ENCODE measurements around the gene ZNF683.

ZNF683 gene

DNA sequence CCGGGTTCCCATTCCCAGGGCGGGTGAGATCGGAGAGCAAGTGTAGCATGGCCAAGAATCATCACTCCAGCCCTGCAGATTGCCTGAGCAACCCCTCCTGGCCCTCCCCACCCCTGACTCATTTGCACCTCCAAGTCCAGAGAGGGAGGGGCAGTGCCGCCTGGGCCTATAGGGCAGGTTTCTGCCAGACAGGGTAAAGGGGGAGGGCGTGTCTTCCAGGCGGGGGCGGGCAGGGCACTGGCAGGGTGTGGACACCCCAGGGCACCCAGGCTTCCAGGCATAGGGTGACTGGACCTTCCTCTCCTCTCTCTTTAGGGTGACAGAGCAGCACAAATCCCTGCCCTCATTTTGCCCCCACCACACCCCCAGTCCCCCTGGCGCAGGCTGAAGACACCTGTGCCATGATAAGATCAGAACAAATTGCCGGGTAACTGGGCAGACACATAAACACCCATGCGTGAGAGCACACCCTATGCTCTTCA, 15.4 kb downstream of the ZNF683 start:
- no peak for DNase-seq

DNA sequence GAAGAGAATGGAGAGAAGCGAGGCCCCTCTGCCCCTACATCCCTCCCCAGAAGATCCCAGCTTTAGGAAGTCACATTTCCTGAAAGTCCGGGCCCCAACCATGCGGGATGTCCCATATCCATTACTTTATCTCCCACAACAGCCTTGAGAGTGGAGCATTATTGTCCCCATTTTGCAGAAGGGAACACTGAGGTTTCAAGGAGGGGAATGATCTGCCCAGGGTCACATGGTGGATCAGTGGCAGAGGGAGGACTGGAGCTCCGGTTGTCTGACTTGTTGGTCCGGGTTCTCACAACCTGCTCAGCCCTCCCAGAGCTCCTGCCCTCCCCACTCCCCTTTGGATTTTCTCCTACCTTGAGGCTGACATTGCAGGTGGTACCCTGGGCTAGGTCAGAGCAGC, 16.4 kb downstream of the ZNF683 start:
- DNase-seq: no peak

DNA sequence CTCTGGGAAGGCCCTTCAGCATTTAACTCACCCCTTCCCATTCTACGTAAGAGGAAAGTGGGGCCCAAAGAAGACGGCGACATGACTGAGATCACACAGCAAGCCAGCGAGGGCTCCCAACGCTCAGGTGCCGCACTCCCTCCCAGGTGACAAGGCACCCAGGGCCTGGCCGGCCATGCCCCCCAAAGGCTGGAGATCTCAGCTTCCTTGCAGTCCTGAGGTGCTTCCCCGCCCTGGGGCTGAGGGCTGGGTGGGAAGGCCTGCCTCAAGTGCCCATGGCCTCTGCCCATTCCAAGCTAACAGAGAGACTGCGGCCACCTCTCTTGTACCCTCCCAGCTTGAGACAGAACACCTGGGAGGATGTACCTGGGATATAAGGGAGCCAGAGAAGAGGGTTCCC, 17.6 kb downstream of the ZNF683 start:
- DNase-seq: no peak

DNA sequence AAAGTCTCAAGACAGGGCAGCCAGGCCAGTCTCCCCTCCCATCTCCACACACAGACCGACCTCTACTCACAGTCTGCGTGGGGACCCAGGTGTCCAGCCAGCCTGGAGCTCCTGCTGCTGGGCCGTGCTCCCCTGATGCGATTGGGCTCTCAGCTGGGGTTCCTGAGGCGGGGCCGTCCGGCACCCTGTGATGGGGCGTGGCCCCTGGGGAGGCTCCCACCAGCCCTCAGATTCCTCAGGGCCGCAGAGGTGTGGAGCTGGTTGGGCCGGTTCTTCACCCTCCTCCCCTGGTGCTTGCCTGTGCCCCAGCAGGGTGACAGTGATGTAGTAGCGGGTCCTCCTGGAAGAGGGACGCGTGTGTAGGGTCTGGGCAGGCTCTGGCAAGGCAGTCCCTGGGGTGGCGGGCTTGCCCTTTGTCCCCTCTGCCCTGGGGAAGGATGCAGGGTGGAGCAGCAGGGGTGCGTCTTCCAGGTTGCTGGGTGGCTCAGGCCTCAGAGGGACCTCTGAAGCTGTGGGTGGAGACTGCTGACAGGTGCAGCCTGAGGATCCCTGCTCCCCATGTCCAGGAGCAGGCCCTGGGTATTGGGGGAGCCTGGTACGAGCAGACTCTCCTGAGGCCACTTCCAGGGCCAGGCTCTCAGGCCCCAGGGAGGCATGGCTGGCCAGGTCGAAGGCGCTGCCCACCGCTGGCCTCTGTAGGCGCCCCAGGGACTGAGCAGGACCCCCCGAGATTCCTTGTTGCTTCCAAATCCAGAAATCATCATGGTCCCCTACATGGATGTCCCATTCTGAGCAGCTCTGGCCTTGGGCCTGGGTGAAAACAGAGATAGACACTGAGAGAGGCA, 18.4 kb downstream of the ZNF683 start, which contains the start of gene CRYBG2:
TSS of gene CRYBG2 (minus strand) at position 155 of the 845 bp plus-strand sequence. CDS start 7,473 bp downstream, outside the sequence.
- no peak for DNase-seq

DNA sequence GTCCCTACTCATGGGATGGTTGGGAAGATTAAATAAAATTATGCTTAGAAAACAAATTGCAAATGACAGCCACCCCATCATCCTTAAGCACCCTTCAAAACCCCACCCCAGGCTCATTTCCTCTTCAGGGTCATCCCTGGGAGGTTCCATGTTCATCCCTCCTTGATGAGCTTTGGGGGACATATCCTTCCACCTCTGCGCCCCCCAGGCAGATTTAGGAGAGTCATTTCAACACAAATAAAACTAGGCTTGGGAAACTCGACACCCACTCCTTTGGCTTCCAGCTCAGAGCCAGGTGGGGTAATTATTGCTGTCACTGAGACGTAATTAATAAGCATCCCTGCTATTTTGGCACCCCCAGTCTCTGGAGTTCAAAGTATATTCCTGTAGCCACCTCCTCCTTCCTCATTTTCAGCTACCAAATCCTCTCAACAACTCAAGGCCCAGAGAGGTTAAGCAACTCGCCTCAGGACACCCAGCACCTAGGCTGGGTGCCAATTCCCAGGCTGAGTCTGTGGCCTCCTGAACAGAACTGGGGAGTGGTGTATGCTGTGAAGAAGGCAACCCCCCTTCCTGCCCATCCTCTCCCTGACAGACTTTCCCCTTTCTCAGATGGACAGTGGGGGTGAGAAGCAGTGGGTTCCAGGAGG, 19.2 kb downstream of the ZNF683 start:
- no peak for DNase-seq

DNA sequence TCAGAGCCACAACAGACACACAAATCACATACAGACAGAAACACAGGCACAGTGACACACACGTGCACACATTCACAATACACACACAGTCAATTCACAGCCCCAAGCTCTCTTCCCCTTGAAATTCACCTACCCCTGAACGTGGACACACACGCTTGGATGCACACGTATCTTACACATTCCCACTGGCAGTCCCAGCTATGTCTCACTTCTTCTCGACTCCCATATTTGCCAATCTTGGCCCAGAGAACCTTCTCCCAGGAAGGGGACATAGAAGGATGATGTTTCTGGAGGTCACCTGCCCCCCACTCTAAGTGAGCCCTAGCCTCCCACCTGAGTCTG, 20.2 kb downstream of the ZNF683 start:
- no peak for DNase-seq

DNA sequence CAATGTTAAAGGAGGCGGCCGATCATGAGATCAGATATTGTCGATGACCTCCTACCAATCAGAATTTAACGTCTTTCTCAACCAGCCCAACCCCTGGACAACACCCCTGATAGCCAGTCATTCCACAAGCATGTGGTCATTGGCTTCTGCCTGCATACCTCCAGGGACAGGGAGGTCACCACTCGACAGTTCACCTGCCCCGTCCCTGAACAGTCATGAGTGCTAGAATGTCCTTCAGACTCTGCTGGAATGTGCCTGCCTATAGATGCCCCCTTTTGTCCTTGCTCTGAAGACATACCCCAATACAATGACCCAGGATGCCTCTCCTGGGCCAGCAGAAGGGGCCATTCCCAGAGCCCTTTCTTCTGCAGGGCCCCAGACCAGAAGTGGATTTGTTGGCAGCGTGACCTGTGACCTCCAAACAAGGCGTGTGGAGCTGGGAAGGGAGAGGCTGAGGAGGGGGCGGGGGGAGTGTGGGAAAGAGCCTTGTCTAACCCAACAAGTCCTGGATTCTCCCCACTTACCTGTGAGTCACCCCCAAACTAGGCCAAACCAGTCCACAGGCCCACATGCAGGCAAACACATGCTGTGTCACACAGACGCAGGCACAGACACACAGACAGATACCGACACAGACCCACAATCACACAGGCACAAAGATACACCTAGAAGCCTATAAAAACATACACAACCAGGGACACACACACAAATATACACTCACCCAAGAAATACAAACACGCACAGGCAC, 20.8 kb downstream of the ZNF683 start:
- DNase-seq: no peak

DNA sequence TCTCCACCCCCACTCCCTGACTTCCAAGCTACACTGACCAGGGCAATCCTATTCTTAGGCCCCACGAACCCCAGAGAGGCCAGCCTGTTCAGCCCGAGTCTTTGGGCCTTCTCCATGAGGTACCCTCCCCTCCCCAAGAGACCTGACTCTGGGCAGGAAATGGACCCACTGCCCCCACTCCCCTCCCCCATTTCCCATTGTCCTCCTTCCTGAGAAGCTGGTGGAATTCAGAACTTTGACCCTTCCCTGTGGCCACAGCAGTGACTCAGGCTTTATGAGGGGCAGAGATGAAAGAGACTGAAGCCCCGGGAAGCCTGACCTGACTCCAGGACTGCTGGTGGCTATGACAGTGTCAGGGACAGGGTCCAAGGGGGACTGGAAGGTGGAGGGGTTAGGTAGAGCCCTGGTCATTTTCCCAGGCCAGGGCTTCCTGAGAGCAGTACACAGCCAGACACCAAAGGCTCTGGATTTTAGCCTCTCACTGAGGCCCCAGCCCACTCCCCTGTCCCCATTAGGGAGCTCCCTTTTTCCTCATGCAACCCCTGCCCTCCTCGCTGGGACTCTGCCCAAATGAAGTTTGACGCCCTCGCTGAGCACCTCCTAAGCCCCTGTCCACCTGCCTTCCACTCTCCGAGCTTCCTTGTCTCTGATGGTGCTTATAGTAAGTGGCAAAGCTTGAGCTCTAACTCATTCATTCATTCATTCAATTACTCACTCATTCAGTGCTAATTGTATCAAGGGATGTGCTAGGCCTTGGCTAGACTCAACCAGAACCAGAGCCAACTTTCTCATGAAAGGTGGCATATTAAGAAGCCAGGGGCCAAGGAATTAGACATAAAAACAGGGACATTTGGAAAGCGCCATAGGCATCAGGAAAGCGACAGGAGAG, 21.6 kb downstream of the ZNF683 start:
- no peak for DNase-seq

DNA sequence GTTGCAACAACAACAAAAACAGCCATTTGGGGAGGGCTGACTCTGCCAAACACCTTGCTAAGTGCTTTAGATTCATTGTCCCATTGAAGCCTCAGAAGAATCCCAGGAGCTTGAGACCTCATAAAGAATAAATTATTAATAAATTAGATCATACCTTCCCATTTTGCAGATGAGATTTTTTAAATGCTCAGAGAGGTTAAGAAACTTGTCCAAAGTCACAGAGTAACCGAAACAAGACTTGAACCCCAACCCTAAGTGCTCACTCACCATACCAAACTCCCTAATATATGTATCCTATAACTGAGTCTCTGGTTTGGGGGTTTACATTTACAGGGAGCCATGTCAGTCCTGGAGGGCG, 22.2 kb downstream of the ZNF683 start:
- no peak for DNase-seq

DNA sequence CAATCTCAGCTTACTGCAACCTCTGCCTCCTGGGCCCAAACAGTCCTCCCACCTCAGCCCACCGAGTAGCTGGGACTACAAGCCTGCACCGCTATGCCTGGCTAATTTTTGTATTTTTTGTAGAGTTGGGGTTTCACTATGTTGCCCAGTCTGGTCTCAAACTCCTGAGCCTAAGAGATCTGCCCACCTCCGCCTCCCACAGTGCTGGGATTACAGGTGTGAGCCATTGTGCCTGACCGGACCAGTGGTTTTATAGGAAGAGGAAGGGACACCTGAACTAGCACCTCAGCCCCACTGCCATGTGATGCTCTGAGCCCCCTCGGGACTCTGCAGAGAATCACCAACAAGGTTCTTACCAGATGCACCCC, 22.7 kb downstream of the ZNF683 start:
- no peak for DNase-seq

DNA sequence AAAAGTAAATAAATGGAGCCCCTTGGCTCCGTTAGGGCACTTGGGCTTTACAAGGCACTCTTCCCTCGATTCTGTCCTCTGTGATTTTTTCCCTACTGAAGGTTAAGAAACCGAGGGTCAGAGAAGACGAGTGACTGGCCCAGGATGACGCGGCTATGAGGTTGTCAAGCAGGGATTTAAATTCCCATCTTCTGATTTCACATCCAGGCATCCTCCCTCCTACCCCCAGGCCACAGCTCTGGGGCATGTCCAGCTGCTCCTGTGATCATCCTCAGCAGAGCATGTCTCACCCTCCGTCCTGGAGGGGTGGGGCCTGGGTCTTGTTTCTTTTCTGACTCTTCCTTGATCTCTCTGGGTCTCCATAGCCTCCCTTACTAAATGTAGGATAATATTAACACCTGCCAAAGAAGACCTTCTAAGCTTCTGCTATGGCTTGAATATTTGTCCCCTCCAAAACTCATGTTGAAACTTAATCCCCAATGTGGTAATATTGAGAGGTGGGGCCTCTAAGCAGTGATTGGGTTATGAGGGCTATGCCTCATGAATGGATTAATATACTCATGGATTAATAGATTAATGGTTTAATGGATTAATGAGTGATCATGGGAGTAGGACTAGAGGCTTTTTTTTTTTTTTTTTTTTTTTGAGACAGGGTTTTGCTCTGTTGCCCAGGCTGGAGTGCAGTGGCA, 23.2 kb downstream of the ZNF683 start:
- no peak for DNase-seq

DNA sequence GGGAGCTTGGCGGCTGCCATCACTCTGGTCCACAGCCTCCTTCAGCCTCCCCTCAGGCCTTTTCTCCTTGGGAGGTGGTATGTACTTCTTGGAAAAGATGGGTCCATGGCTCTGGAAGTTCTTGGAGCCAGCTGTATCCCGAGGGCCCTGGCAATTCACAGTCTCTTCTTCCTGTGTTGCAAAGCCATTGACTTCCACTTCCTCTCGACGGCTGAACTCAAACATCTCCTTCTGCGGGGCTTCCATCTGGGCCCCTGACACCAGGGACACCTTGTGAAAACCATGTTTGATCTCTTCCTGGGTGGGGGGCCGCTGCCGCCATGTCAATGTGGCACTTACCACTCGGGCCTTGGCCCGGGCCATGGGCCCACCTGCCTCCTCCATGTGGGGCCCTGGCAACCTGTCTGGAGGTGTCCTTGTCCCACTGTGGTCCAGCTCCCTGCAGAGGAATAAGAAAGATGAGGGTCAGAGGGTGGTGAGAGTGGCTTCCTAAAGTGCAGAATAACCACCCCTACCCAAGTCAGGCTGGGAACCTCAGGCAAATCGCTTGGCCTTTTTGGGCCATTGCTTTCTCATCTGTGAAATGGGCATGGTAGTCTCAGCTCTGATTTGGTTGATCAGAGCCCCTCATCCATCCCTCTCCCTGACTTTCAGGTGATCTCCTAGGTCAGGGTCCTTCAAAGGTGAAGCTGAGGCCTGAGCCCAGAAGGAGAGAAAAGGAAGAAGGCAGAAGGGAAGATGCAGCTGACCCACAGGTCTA, 26.1 kb downstream of the ZNF683 start:
- no peak for DNase-seq

DNA sequence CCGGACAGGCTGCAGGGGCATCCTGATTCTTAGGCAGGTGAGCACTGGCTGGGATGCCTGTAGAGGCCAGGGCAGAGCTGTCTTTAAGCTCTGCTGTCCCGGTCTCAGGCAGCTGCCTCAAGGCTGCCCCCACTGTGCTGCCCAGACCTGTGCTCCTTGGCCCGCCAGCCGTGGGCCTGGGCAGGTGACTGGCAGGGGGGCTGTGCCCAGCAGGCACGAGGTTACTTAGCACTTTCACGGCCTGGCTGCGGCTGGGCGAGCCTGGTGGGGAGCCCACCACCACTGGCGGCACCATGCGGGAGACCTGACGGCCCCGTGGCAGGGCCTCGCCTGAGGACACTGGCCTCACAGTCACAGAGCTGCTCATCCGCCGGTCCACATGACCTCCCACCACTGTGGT, 26.8 kb downstream of the ZNF683 start:
- no peak for DNase-seq

DNA sequence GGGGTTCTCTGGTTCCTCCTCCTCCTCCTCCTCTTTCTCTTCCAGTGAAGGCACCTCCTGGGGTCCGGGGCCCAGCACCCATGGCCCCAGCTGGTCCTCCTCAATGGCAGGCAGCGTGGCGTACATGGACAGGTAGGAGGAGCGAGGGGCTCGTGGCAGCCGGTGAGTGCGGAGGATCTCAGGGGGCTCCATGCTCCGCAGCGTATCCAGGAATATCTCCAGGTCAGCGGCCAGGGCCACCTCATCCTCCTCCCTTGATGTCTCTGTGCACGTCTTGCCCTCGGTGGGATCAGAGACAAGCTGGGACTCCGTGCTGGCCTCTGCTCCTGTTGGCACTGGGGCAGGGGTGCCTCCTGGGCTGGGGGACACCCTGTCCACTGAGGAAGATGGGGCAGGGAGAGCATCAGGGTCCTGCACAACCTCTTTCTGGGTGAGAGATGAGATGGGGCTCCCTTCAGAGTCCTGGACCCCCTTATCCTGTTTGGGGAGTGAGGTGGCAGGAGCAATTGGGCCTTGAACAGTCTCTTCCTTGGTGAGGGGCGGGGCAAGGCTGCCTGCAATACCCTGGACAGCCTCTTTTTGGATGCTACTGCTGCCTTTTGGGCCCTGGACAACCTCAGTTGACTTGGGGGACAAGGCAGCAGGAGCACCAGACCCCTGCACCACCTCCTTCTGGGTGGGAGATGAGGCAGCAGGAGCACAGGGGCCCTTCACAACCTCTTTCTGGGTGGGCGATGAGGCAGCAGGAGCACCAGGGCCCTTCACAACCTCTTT, 28.2 kb downstream of the ZNF683 start:
- DNase-seq: no peak

DNA sequence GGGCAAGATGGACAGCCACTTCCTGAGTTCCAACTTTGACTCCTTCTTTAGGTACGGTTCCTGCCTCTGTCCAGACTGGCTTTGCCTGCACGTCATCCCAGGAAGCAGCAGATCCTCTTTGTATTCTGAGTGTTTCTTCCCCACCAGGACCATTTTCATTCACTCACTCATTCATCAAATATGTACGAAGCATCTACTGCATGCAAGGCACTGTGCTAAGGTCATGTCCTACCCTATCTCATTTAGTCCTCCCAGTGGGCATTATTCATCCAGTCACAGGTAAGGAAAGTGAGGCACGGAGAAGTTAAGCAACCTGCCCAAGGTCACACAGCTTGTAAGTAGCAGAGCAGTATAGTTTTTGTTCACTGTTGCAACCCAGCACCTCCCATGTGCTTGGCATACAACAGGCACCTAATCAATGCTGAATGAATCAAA, 32.5 kb downstream of the ZNF683 start:
- no peak for DNase-seq

DNA sequence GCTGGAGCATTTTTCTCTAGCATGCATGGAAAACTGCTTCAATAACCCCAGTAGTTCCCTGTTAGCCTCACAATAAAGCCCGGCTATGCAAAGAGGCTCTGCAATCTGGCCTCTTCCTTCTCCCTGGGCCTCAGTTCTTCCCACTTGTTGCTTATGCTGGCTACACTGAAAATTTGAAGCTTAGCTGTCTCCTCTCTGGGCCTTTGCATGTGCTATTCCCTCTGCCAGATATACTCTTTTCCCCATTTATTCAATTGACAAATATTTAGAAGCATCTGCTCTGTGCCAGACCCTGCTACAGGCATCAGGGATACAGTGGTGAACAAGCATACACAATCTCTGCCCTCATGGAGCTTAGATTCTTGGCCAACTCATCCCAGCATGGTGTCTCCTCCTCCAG, 33.9 kb downstream of the ZNF683 start:
- no peak for DNase-seq

DNA sequence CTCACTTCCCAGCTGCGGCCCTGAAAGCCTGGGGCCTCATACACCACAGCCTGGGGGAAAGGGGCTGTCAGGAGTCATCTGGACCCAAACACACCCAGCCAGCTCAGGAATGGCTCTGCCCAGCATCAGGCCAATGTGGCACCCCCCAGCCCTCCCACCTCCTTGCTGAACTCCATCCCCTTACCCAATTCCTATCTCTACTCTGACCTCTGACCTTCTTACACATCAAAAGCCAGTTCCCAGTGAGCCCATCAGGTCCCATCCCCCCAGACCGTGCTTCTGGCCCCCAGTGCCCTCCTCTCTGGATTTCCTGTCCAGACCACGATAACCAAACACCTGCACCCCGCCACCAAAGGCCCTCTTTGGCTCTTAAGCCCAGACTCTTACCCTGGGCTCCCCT, 34.9 kb downstream of the ZNF683 start:
- no peak for DNase-seq

DNA sequence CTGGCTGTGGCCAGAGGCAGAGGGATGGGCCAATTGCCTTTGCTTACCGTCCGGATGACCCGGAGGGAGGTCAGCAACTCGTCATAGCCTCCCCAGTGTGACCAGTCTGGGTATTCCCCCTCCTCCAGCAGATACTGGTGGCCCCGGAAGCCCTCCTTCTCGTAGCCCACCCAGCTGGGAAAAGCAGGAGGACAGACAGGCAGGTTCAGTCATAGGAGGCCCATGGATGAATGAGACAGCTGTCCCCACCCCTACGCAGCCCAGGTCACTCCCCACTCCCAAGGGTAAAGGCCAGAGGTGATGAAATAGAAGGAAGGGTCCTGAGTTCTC, 35.4 kb downstream of the ZNF683 start:
- no peak for DNase-seq

DNA sequence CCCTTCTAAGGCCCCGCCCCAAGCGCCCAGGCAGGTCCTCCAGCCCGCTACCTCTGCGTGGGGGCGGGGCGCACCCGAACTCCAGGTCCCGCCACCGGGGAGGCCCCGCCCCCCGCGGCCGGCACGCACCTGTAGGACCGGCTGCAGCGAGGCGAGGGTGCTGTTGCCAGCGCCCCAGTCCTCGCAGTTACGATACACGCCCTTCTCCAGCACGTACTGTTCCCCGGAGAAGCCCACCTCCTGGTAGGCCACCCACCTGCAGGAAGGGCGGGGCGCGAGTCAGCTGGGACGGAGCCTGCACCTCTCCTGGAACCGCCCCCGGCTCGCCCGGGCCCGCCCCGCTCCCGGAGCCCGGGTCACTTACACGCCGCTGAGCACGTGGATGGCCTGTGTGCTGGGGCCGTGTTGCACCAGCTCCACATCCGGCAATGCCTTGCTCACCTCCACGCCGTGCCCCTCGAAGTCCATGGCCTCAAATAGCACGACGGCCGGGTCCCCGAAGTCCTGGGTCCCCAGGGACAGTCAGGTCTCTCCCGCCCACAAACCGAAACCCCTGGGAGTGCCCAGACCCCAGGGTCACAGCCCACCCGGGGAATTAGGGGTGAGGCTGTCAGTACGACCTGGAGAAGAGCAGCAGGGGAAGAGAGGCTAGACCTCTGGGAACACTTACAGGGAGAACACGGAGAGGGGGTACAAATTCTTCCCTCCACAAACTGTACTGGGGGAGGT, 35.9 kb downstream of the ZNF683 start:
- DNase-seq: no peak

All from AML-193 (cell line).